ENCODE measurements around the gene CATSPERZ.
A peak's percentile ranks its signal among the peaks of the same experiment; 100 is the strongest.

CATSPERZ gene

DNA sequence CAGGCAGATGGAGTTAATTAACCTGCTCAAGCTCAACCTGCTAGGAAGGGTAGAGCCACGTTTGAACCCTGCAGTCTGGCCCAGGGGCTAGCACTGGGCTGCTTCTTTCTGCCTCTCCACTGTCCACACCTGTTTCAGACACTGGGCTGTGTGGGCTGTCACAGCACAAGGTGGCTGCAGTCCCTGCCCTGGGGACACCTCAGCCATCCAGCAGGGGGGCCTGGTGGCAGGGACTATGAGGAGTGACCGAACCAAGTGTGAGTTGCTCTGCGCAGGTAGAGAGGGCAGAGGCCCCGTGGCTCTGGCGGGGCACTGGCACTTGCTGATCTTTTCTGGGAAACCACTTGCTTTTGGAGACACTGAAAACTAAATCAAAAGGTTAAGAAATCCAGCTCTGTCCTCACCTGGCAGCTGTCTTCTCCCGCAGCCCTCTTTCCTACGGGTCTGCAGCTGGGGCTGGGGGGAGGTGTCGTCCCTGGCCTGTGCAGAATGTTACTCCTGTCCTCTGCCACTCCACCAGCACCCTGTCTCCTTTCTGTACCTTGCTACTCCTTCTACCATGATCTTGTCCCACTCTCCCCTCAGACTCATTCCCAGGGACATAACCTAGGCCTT lies 21.5 kb upstream of the CATSPERZ start:
- peaks cover 8% of the 10 kb centered on the region; the same call in 1 of the 2 replicates for H3K79me2 ChIP-seq (ENCODE audit: insufficient read depth, low read depth)
- no peak overlapping the region for H3K9ac ChIP-seq
- no peak overlapping the region for H3K27ac ChIP-seq
- TF ChIP-seq, protein P1, sequence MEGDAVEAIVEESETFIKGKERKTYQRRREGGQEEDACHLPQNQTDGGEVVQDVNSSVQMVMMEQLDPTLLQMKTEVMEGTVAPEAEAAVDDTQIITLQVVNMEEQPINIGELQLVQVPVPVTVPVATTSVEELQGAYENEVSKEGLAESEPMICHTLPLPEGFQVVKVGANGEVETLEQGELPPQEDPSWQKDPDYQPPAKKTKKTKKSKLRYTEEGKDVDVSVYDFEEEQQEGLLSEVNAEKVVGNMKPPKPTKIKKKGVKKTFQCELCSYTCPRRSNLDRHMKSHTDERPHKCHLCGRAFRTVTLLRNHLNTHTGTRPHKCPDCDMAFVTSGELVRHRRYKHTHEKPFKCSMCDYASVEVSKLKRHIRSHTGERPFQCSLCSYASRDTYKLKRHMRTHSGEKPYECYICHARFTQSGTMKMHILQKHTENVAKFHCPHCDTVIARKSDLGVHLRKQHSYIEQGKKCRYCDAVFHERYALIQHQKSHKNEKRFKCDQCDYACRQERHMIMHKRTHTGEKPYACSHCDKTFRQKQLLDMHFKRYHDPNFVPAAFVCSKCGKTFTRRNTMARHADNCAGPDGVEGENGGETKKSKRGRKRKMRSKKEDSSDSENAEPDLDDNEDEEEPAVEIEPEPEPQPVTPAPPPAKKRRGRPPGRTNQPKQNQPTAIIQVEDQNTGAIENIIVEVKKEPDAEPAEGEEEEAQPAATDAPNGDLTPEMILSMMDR (conservative IDR thresholded peaks at IDR 0.05; ENCODE audit: low read depth, low read length) = no peak
- H3K4me1 ChIP-seq (ENCODE audit: low read depth, poor library complexity, severe bottlenecking) = peaks cover 13% of the 10 kb centered on the region
- no peak overlapping the region for H3K4me2 ChIP-seq
- no peaks in the 10 kb centered on the region for H4K20me1 ChIP-seq (ENCODE audit: insufficient read depth)
- no peaks in the 10 kb centered on the region for H3K27me3 ChIP-seq (ENCODE audit: insufficient read depth, low read depth)
- no peaks in the 10 kb centered on the region for H3K36me3 ChIP-seq (ENCODE audit: insufficient read depth)
- H3K4me3 ChIP-seq (IDR thresholded peaks at IDR 0.05; ENCODE audit: insufficient read depth, low read depth, low read length) = no peak overlapping the region
- H2AFZ ChIP-seq (ENCODE audit: low read depth) = no peak overlapping the region

DNA sequence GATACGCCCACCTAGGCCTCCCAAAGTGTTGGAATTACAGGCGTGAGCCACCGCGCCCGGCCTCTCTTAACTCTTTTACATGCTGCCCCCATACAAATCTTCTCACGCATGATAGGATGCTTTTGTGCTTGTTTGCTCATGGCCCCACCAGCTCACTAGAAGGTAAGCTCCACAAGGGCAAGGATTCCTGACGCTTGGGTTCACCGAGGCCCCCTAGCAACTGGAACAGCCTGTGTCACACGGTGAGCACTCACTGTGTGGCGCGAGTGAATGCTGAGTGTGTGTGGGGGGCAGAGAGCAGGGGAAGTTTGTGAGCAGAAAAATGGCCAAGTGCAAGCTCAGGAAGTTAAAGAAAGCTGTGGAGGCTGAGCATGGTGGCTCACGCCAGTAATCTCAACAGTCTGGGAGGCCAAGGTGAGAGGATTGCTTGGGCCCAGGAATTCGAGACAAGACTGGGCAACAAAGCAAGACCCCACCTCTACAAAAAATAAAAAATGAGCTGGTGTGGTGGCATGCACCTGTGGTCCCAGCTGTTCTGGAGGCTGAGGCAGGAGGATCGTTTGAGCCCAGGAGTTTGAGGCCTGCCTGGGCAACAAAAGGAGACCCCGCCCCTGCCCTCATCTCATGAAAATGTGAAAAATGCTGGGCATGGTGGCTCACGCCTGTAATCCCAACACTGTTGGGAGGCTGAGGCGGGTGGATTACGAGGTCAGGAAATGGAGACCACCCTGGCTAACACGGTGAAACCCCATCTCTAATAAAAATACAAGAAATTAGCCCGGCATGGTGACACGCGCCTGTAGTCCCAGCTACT lies 18.0 kb upstream of the CATSPERZ start:
- Histone ChIP-seq H3K36me3 (ENCODE audit: insufficient read depth) (no peaks in the 10 kb centered on the region), H3K4me2 (no peak overlapping the region), H3K79me2 (ENCODE audit: insufficient read depth, low read depth) (peaks cover 14% of the 10 kb centered on the region), H3K4me3 (IDR thresholded peaks at IDR 0.05; ENCODE audit: insufficient read depth, low read depth, low read length) (no peak overlapping the region), H3K27ac (no peak overlapping the region), H2AFZ (ENCODE audit: low read depth) (no peak overlapping the region), H3K27me3 (ENCODE audit: insufficient read depth, low read depth) (no peaks in the 10 kb centered on the region), H4K20me1 (ENCODE audit: insufficient read depth) (no peaks in the 10 kb centered on the region), H3K4me1 (ENCODE audit: low read depth, poor library complexity, severe bottlenecking) (peaks cover 28% of the 10 kb centered on the region), H3K9ac (no peak overlapping the region)
- TF ChIP-seq, protein P1 (conservative IDR thresholded peaks at IDR 0.05; ENCODE audit: low read depth, low read length) = no peak

DNA sequence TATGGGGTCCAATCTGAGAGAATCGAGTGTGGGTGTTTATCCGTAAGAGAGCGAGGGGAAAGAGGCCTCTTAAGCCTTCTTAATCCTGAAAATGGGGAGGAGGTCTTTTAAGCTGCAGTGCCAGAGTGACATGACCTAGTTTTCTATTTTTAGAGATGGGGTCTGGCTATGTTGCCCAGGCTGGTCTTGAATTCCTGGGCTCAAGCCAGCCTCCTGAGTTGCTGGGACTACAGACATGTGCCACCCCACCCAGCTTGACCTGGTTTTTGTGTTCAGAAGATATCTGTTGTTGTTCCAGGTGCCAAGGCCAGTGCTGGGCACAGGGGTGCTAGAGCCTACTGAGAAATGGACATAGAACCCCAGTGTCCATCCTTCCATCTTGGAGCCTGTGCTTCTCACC lies 17.1 kb upstream of the CATSPERZ start:
- Histone ChIP-seq H3K27ac (no peak overlapping the region; the same call in 1 of the 2 replicates), H3K9ac (no peak overlapping the region)

DNA sequence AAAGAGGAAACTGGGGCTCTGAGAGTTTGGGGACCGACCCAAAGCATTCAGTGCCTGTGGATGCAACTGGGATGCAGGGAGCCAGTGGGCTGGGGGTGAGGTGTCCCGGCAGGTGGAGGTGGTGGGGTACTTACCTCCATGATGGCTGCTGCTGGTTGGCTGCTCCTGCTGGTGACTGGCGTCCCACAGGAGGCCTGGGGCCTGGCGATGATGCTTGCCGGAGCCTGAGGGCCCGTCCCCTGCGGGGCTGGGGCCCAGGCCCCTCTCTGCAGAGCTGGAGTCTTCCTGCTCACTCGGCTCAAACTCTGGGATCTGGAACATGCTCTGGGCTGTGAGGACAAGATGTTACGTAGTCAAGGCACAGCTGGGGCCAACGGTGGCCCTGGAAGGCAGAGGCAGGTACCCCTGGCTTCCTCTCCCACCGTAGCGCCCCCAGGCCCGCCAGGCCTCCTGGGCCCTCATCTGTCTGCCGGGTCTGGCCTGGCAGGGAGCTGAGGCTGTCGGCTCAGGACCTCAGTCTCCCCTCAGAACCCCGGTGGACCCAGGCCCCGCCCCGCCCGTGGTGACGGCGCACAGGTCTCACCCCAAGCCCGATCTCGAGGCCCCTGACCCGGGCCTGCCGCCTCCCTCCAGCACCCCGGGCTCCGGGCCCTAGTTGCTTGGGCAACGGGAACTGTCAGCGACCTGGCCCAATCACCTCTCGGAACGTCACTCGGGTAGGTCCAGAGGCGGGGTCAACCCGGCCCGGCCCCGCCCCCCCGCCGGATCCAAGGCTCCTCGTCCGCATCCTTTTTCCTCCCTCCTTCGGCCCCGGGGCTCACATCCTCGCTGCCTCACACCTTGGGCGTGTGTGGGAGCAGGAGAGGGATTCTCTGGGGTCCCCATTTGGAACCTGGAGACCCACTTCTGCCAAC lies 15.9 kb upstream of the CATSPERZ start, which contains the start of gene BAD:
BAD (minus strand) TSS at position 618 of the 914 bp plus-strand sequence; CDS start at position 321, 297 bp downstream.
- Histone ChIP-seq H3K4me2 (peak within 1 kb of the TSS; percentile 97), H2AFZ (ENCODE audit: low read depth) (peak within 1 kb of the TSS; percentile 66), H3K9ac (peak within 1 kb of the TSS; percentile 81)

More for the DNA sequence above, 17.1 kb upstream of the CATSPERZ start:
- H3K36me3 ChIP-seq (ENCODE audit: insufficient read depth) = no peaks in the 10 kb centered on the region
- H3K4me1 ChIP-seq (ENCODE audit: low read depth, poor library complexity, severe bottlenecking) = peaks cover 28% of the 10 kb centered on the region
- H4K20me1 ChIP-seq (ENCODE audit: insufficient read depth) = no peaks in the 10 kb centered on the region
- H3K4me2 ChIP-seq = peak overlapping the region; percentile 97; the same call in 1 of the 2 replicates
- H3K4me3 ChIP-seq (IDR thresholded peaks at IDR 0.05; ENCODE audit: insufficient read depth, low read depth, low read length) = no peak overlapping the region
- peaks cover 14% of the 10 kb centered on the region for H3K79me2 ChIP-seq (ENCODE audit: insufficient read depth, low read depth)
- no peaks in the 10 kb centered on the region for H3K27me3 ChIP-seq (ENCODE audit: insufficient read depth, low read depth)
- TF ChIP-seq, protein P1 (conservative IDR thresholded peaks at IDR 0.05; ENCODE audit: low read depth, low read length) = no peak
- no peak overlapping the region for H2AFZ ChIP-seq (ENCODE audit: low read depth)

More for the DNA sequence above, 15.9 kb upstream of the CATSPERZ start, which contains the start of gene BAD:
- H3K79me2 ChIP-seq (ENCODE audit: insufficient read depth, low read depth) = peaks cover 14% of the 10 kb centered on the region
- no peak within 1 kb of the TSS for H3K4me3 ChIP-seq (IDR thresholded peaks at IDR 0.05; ENCODE audit: insufficient read depth, low read depth, low read length)
- H4K20me1 ChIP-seq (ENCODE audit: insufficient read depth) = no peaks in the 10 kb centered on the region
- H3K27ac ChIP-seq = peak within 1 kb of the TSS; percentile 92
- H3K4me1 ChIP-seq (ENCODE audit: low read depth, poor library complexity, severe bottlenecking) = peaks cover 28% of the 10 kb centered on the region
- no peaks in the 10 kb centered on the region for H3K27me3 ChIP-seq (ENCODE audit: insufficient read depth, low read depth)
- TF ChIP-seq, protein P1 (conservative IDR thresholded peaks at IDR 0.05; ENCODE audit: low read depth, low read length) = no peak
- no peaks in the 10 kb centered on the region for H3K36me3 ChIP-seq (ENCODE audit: insufficient read depth)
